Lower lobe of right lung (tissue), 2 donors: Measurements from ENCODE around the gene NTSR1. TPM values are rescaled to one million over a fixed set of nuclear protein-coding genes. Genes with fewer than 3 reads are reported as not detected.
A peak's percentile ranks its signal among the peaks of the same experiment; 100 is the strongest.

Experiments used
- ATAC-seq, 2 donors: fragments of 200-7000 bp; cut with Tn5 transposase; one replicate each; pipeline ENCODE4 v1.9.1; 2020 to 2022; ENCODE audit warnings: mild to moderate bottlenecking in 2 of 2, moderate library complexity in 2 of 2
- DNase-seq: peaks from one replicate; pipeline ENCODE4 v3.0.0-alpha.2; 2020
- H3K27ac ChIP-seq: fragments of 200-600 bp; one replicate; pipeline ENCODE4 v1.8.0; 2022
- H3K27me3 ChIP-seq: fragments of 200-600 bp; one replicate; pipeline ENCODE4 v1.8.0; 2022; ENCODE audit warnings: low read depth
- H3K36me3 ChIP-seq: fragments of 200-600 bp; one replicate; pipeline ENCODE4 v1.8.0; 2022; ENCODE audit warnings: mild to moderate bottlenecking
- H3K4me1 ChIP-seq: fragments of 200-600 bp; one replicate; pipeline ENCODE4 v1.8.0; 2022
- H3K4me3 ChIP-seq: fragments of 200-600 bp; one replicate; pipeline ENCODE4 v1.8.0; 2022; ENCODE audit warnings: mild to moderate bottlenecking
- H3K9me3 ChIP-seq: fragments of 200-600 bp; one replicate; pipeline ENCODE4 v1.8.0; 2022
- intact Hi-C: fragments of 100-400 bp; cut with DNase I; formaldehyde crosslinking; loops from one replicate; pipeline ENCODE4 v1.11.0; 2022
- long read RNA-seq: library from polyadenylated mRNA; unstranded; transcript quantifications from one replicate; pipeline ENCODE4 v2.0.0, GENCODE V29; 2021
- total RNA-seq: library from RNA; stranded (reverse); fragmentation: NEBNext Ultra II Directional; extraction: Animal tissue kit (Norgen Biotek cat#: 25700); gene quantifications from one replicate; pipeline ENCODE4 v1.2.1, GENCODE V29; 2021
- TF ChIP-seq, protein P1 (sequence below): fragments of 200-600 bp; IDR thresholded peaks from one replicate; pipeline ENCODE4 v1.8.0; 2022; ENCODE audit warnings: antibody characterized with exemption, mild to moderate bottlenecking
- donor health status: DM: no; HTN: yes; CAD: no; lungs with severe emphysema.

Gene NTSR1
- total RNA-seq = not detected
- long read RNA-seq, partial matches to known transcripts = 0 of 1 reads
- long read RNA-seq, other reads (novel, unspliced or antisense) = 1 of 1 reads

DNA sequence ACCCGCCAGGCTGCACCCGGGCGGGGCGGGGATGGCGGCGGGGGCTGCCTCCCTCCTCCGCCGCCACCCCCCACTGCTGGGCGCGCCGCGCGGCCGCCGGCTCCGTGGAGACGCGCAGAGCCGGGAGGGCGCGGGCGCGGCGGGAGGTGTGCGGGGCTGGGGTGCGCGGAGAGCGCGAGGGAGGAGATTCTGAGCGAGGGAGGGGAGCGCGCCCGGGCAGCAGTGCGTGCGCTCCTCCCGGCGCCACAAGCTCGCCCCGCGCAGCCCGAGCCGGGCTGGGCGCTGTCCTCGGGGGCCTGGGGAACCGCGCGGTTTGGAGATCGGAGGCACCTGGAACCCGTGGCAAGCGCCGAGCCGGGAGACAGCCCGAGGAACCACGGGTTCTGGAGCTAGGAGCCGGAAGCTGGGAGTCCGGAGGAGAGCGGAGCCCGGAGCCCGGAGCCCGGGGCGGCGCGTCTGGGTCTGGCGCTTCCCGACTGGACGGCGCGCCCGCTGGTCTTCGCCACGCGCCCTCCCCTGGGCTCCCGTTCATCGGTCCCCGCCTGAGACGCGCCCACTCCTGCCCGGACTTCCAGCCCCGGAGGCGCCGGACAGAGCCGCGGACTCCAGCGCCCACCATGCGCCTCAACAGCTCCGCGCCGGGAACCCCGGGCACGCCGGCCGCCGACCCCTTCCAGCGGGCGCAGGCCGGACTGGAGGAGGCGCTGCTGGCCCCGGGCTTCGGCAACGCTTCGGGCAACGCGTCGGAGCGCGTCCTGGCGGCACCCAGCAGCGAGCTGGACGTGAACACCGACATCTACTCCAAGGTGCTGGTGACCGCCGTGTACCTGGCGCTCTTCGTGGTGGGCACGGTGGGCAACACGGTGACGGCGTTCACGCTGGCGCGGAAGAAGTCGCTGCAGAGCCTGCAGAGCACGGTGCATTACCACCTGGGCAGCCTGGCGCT, at the start of gene NTSR1:
NTSR1 (plus strand) TSS at position 246 of the 946 bp plus-strand sequence; CDS start at position 618, 372 bp downstream.
- Histone ChIP-seq H3K9me3 (no peaks in the 10 kb centered on the region), H3K36me3 (no peaks in the 10 kb centered on the region), H3K27ac (no peak within 1 kb of the TSS), H3K4me1 (peaks cover 13% of the 10 kb centered on the region), H3K27me3 (peaks cover 81% of the 10 kb centered on the region), H3K4me3 (peak within 1 kb of the TSS; percentile 17)
- TF ChIP-seq, protein P1, sequence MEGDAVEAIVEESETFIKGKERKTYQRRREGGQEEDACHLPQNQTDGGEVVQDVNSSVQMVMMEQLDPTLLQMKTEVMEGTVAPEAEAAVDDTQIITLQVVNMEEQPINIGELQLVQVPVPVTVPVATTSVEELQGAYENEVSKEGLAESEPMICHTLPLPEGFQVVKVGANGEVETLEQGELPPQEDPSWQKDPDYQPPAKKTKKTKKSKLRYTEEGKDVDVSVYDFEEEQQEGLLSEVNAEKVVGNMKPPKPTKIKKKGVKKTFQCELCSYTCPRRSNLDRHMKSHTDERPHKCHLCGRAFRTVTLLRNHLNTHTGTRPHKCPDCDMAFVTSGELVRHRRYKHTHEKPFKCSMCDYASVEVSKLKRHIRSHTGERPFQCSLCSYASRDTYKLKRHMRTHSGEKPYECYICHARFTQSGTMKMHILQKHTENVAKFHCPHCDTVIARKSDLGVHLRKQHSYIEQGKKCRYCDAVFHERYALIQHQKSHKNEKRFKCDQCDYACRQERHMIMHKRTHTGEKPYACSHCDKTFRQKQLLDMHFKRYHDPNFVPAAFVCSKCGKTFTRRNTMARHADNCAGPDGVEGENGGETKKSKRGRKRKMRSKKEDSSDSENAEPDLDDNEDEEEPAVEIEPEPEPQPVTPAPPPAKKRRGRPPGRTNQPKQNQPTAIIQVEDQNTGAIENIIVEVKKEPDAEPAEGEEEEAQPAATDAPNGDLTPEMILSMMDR = no peak
- DNase-seq = no peak
- intact Hi-C loops = no loop called here
- ATAC-seq = no peak

DNA sequence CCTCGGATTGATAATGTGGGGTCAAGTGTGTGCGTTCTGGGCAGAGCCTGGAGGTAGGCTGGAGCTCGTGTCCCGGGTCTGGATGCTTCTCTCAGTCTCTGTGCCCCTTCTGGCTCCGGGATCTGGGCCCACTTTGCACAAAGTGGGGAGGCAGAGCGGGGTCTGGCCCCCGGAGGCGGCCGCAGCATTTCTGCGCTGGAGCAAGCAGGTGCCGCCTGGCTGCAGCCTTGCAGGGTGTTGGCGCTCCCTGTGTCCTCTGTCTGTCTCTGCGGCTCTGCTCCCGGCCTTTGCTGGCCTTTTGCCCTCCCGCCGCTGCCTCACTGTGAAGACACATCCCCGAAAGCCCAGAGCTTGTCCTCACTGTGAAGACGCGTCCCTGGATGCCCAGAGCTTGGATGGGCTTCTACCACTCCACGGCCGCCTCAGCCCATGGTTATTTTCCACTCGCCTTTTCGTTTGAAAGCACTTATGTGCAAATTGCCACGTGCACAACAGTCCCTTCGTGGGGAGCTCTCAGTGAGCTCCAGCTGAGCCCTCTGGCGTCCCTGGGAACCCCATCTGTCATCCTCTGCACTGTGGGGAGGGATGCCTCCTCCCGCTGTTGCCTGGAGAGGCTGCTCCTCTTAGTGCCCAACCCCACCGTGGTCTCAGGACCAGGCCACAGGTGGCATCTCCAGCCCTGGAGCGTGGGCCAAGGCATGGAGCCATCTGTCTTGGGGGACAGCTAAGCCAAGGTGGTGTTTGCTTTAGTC, 49.0 kb upstream of the NTSR1 start:
- DNase-seq (no peak), ATAC-seq (no peak)
- intact Hi-C loops = no loop called here
- Histone ChIP-seq H3K36me3 (peaks cover 58% of the 10 kb centered on the region), H3K4me1 (no peaks in the 10 kb centered on the region), H3K4me3 (no peak overlapping the region), H3K27me3 (no peaks in the 10 kb centered on the region), H3K27ac (no peak overlapping the region), H3K9me3 (no peaks in the 10 kb centered on the region)
- TF ChIP-seq, protein P1 = no peak

DNA sequence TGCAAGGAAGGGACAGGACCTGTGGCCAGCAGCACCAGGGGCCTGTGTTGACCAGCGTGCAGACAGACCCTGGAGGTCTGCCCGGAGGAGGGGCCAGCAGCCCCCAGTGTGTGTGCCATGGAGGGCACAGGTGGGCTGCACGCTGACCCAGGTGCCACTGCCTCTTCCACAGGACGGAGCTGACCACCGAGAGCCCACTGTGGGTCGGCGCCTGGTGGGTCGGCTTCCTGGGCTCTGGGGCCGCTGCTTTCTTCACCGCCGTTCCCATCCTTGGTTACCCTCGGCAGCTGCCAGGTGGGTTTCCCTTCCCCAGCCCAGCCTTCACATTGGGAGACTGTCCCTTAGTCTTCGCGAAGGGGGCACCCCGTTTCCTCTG, 48.4 kb upstream of the NTSR1 start:
- Histone ChIP-seq H3K4me1 (no peaks in the 10 kb centered on the region), H3K27me3 (peaks cover 4% of the 10 kb centered on the region), H3K36me3 (peaks cover 61% of the 10 kb centered on the region), H3K4me3 (no peak overlapping the region), H3K27ac (no peak overlapping the region), H3K9me3 (no peaks in the 10 kb centered on the region)
- DNase-seq (no peak), ATAC-seq (no peak)
- intact Hi-C loops = no loop called here
- TF ChIP-seq, protein P1 = no peak

DNA sequence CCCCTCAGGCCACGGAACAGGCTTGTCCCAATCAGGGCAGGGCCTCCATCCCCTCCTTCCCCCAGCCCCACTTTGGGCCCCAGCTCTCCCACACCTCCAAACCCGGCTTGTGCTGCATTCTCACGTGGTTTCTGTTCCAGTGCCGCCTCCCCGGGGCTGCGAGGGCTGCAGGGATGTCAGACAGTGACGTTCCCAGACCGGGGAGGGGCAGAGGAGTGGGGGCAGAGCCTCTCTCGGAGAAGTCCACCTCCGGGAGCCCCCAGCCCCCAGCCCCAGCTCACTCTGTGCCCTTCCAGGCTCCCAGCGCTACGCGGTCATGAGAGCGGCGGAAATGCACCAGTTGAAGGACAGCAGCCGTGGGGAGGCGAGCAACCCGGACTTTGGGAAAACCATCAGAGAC, 47.9 kb upstream of the NTSR1 start:
- intact Hi-C loops = no loop called here
- DNase-seq = no peak

DNA sequence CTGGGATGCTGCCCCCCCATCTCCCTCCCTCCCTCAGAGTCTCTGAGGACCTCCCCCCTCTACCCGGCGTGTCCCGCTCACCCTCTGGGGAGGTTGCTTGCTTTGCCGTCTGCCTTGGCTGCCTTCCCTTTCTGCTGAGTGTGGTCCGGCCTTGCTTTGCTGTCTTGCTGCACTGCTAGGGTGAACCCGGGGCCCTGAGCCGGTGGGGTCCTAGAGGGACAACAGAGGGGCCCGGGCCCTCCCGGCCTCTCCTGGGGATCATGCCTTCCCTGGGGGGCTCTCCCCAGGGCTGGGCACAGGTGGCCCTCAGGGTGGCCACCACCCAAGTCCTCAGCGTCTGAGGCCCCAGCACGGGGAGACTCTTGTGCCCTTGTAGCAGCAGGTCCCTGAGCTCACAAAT, 47.0 kb upstream of the NTSR1 start:
- Histone ChIP-seq H3K4me1 (peaks cover 5% of the 10 kb centered on the region), H3K27ac (no peak overlapping the region), H3K9me3 (no peaks in the 10 kb centered on the region), H3K36me3 (peaks cover 54% of the 10 kb centered on the region), H3K27me3 (peaks cover 10% of the 10 kb centered on the region), H3K4me3 (no peak overlapping the region)
- TF ChIP-seq, protein P1 = no peak
- ATAC-seq (no peak), DNase-seq (no peak)
- intact Hi-C loops = no loop called here

More for the DNA sequence above, 47.9 kb upstream of the NTSR1 start:
- H3K4me3 ChIP-seq = no peak overlapping the region
- peaks cover 62% of the 10 kb centered on the region for H3K36me3 ChIP-seq
- no peaks in the 10 kb centered on the region for H3K9me3 ChIP-seq
- H3K27me3 ChIP-seq = peaks cover 4% of the 10 kb centered on the region
- TF ChIP-seq, protein P1 = no peak
- no peak for ATAC-seq
- H3K4me1 ChIP-seq = no peaks in the 10 kb centered on the region
- H3K27ac ChIP-seq = no peak overlapping the region
